ENCODE measurements around the gene MKX. TPM values are rescaled to one million over a fixed set of nuclear protein-coding genes. Genes with fewer than 3 reads are reported as not detected.

Gene MKX
- total and polyA plus RNA-seq, 2 experiments from 2014 or later, result 36.2 to 44.1 TPM

DNA sequence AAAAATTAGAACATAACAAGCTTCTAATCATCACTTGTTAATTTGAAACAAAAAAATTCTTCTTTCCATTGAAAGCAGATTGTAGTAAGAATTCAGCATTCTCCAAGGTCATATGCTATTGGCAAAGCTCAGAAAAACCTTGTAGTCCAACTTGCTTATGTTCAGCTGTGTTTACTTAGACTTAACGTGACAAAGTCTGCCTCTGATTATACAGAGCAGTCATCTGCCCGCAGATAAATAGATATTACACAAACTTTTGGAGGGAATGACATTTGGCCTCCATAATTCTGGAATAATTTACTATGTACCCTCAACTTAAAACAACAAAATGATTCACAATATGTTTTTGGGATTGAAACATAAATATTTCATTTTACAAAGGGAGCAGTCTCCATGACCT lies 45.8 kb downstream of the MKX start:
- 0 to 4% methylated on average over 2 of the region's 2 CpGs for WGBS, 2 experiments (ENCODE audit: low coverage in 1 of 2, low lambda C conversion rate in 2 of 2, missing lambda C conversion rate in 2 of 2)
- H3K9me2 ChIP-seq (ENCODE audit: insufficient read depth), result no peaks in the 10 kb centered on the region; the same call in 1 of the 2 replicates
- H3K9me3 ChIP-seq (ENCODE audit: low read depth), result no peaks in the 10 kb centered on the region
- in situ Hi-C loops (cut with MboI), result no loop called here
- peaks cover 52% of the 10 kb centered on the region for H3K4me1 ChIP-seq (ENCODE audit: insufficient read depth)
- peaks cover 29% of the 10 kb centered on the region for H3F3A ChIP-seq (ENCODE audit: insufficient read depth)
- peak overlapping the region; percentile 1; the same call in 1 of the 2 replicates for H3K4me3 ChIP-seq
- H3K9ac ChIP-seq, result no peak overlapping the region
- H3K27me3 ChIP-seq (replicated peaks; ENCODE audit: insufficient read depth), result no peaks in the 10 kb centered on the region
- no peak overlapping the region for H3K27ac ChIP-seq
- no peaks in the 10 kb centered on the region for H3K36me3 ChIP-seq (ENCODE audit: low read depth)
- no peaks in the 10 kb centered on the region for H3K79me2 ChIP-seq (ENCODE audit: insufficient read depth)
- TF ChIP-seq EZH2 (IDR thresholded peaks at IDR 0.05; ENCODE audit: insufficient read depth, poor library complexity, severe bottlenecking), result no peak
- TF ChIP-seq EZH2phosphoT487 (IDR thresholded peaks at IDR 0.05; ENCODE audit: insufficient read depth, low read depth), result no peak
- H2AFZ ChIP-seq, result peak overlapping the region; percentile 13; the same call in 1 of the 2 replicates
- H4K20me1 ChIP-seq (ENCODE audit: insufficient read depth), result no peaks in the 10 kb centered on the region
- peak; percentile 60 for DNase-seq
- H3K4me2 ChIP-seq (ENCODE audit: unreplicated experiment), result peak overlapping the region; percentile 25

- in situ Hi-C loops (cut with MboI), result no loop called here
Observed at GRCh38 chr10:27698961-27699360, 46.7 kb downstream of the MKX start.

GRCh38 chr10:27696466-27696865 lies 49.2 kb downstream of the MKX start:
- H3K4me1 ChIP-seq (ENCODE audit: insufficient read depth), result peaks cover 54% of the 10 kb centered on the region
- in situ Hi-C loops (cut with MboI), result no loop called here
- TF ChIP-seq EZH2phosphoT487 (IDR thresholded peaks at IDR 0.05; ENCODE audit: insufficient read depth, low read depth), result no peak
- no peak for TF ChIP-seq EZH2 (IDR thresholded peaks at IDR 0.05; ENCODE audit: insufficient read depth, poor library complexity, severe bottlenecking)
- peak overlapping the region; percentile 14; the same call in 1 of the 2 replicates for H3K27ac ChIP-seq
- peak overlapping the region; percentile 62 for H3K4me2 ChIP-seq (ENCODE audit: unreplicated experiment)
- no peaks in the 10 kb centered on the region for H4K20me1 ChIP-seq (ENCODE audit: insufficient read depth)
- H3K9ac ChIP-seq, result no peak overlapping the region
- H3K9me3 ChIP-seq (ENCODE audit: low read depth), result no peaks in the 10 kb centered on the region
- no peak overlapping the region for H2AFZ ChIP-seq
- H3K27me3 ChIP-seq (replicated peaks; ENCODE audit: insufficient read depth), result no peaks in the 10 kb centered on the region
- H3K9me2 ChIP-seq (ENCODE audit: insufficient read depth), result no peaks in the 10 kb centered on the region; the same call in 1 of the 2 replicates
- 0 out of 2 replicates have a peak, but pooled peaks cover 4% of the 10 kb centered on the region for H3K79me2 ChIP-seq (ENCODE audit: insufficient read depth)
- H3K36me3 ChIP-seq (ENCODE audit: low read depth), result 0 out of 2 replicates have a peak, but pooled peaks cover 6% of the 10 kb centered on the region
- WGBS, 2 experiments (ENCODE audit: low coverage in 1 of 2, low lambda C conversion rate in 2 of 2, missing lambda C conversion rate in 2 of 2), result 21 to 33% methylated on average over 3 of the region's 3 CpGs
- H3F3A ChIP-seq (ENCODE audit: insufficient read depth), result peaks cover 29% of the 10 kb centered on the region
- DNase-seq, result no peak
- H3K4me3 ChIP-seq, result 0 out of 2 replicates have a peak overlapping the region, but pooled peaks have one; percentile 27

More at GRCh38 chr10:27698961-27699360, 46.7 kb downstream of the MKX start:
- WGBS, 2 experiments (ENCODE audit: low coverage in 1 of 2, low lambda C conversion rate in 2 of 2, missing lambda C conversion rate in 2 of 2), result 95 to 100% methylated on average over 2 of the region's 2 CpGs
- Histone ChIP-seq H3K9ac (no peak overlapping the region), H3K9me2 (ENCODE audit: insufficient read depth) (no peaks in the 10 kb centered on the region; the same call in 1 of the 2 replicates), H3K4me3 (no peak overlapping the region), H2AFZ (no peak overlapping the region), H3K4me1 (ENCODE audit: insufficient read depth) (peaks cover 56% of the 10 kb centered on the region), H3K4me2 (ENCODE audit: unreplicated experiment) (peak overlapping the region; percentile 25), H3K9me3 (ENCODE audit: low read depth) (no peaks in the 10 kb centered on the region), H3K27me3 (replicated peaks; ENCODE audit: insufficient read depth) (no peaks in the 10 kb centered on the region), H4K20me1 (ENCODE audit: insufficient read depth) (no peaks in the 10 kb centered on the region), H3F3A (ENCODE audit: insufficient read depth) (peaks cover 29% of the 10 kb centered on the region), H3K27ac (no peak overlapping the region), H3K79me2 (ENCODE audit: insufficient read depth) (no peaks in the 10 kb centered on the region), H3K36me3 (ENCODE audit: low read depth) (no peaks in the 10 kb centered on the region)
- TF ChIP-seq EZH2 (IDR thresholded peaks at IDR 0.05; ENCODE audit: insufficient read depth, poor library complexity, severe bottlenecking), result no peak
- TF ChIP-seq EZH2phosphoT487 (IDR thresholded peaks at IDR 0.05; ENCODE audit: insufficient read depth, low read depth), result no peak
- no peak for DNase-seq

DNA sequence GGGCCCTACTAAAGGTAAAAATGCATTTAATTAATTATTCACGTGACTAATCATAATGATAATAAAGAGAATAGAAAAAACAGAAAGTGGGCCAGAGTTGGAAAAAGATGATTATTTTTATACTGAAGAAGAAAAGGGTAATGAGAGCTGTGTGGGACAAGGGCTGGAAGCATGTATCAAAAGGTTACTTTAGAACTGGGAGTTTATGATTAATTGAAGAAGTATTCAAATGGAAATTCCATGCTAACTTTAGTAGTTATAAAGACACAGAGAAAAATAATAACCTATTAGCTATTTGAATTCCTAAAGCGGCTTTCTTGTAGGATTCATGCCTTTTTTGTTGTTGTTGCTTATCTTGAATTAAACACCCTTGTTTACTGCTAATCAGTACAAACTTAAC lies 49.9 kb downstream of the MKX start:
- H4K20me1 ChIP-seq (ENCODE audit: insufficient read depth), result no peaks in the 10 kb centered on the region
- 0 out of 2 replicates have a peak, but pooled peaks cover 7% of the 10 kb centered on the region for H3K36me3 ChIP-seq (ENCODE audit: low read depth)
- 0 out of 2 replicates have a peak, but pooled peaks cover 4% of the 10 kb centered on the region for H3K79me2 ChIP-seq (ENCODE audit: insufficient read depth)
- H3K4me1 ChIP-seq (ENCODE audit: insufficient read depth), result peaks cover 54% of the 10 kb centered on the region
- 0 out of 2 replicates have a peak overlapping the region, but pooled peaks have one; percentile 27 for H3K4me3 ChIP-seq
- peak; percentile 51 for DNase-seq
- TF ChIP-seq EZH2phosphoT487 (IDR thresholded peaks at IDR 0.05; ENCODE audit: insufficient read depth, low read depth), result no peak
- no peak for TF ChIP-seq EZH2 (IDR thresholded peaks at IDR 0.05; ENCODE audit: insufficient read depth, poor library complexity, severe bottlenecking)
- H2AFZ ChIP-seq, result no peak overlapping the region
- H3K27ac ChIP-seq, result peak overlapping the region; percentile 14; the same call in 1 of the 2 replicates
- H3F3A ChIP-seq (ENCODE audit: insufficient read depth), result peaks cover 29% of the 10 kb centered on the region
- in situ Hi-C loops (cut with MboI), result no loop called here
- 77 to 81% methylated on average over 2 of the region's 2 CpGs for WGBS, 2 experiments (ENCODE audit: low coverage in 1 of 2, low lambda C conversion rate in 2 of 2, missing lambda C conversion rate in 2 of 2)
- H3K9ac ChIP-seq, result no peak overlapping the region
- H3K9me2 ChIP-seq (ENCODE audit: insufficient read depth), result no peaks in the 10 kb centered on the region; the same call in 1 of the 2 replicates
- H3K9me3 ChIP-seq (ENCODE audit: low read depth), result no peaks in the 10 kb centered on the region
- H3K27me3 ChIP-seq (replicated peaks; ENCODE audit: insufficient read depth), result no peaks in the 10 kb centered on the region
- H3K4me2 ChIP-seq (ENCODE audit: unreplicated experiment), result peak overlapping the region; percentile 62
